ENCODE data around the gene HINT2.
A peak's percentile ranks its signal among the peaks of the same experiment; 100 is the strongest.

GRCh38 chr9:35814106-35814840 is 569 bp downstream of the HINT2 start:
- TF ChIP-seq CTCF (IDR thresholded peaks at IDR 0.05) (peak in 6 of 7 experiments; percentile 10 to 50 (median 26)), POLR2A (IDR thresholded peaks at IDR 0.05) (no peak)

Measured in body of pancreas (tissue), 4 donors.